Tibial artery (tissue), 4 donors: ENCODE data around the gene ING3.

Experiments
- DNase-seq, 2 donors: peaks; one replicate each; pipeline ENCODE4 v3.0.0-alpha.2; 2019
- H3K27ac ChIP-seq, 2 donors: fragments of 200-600 bp; sonication (generic) in 1 of 2; 1 replicate in 1 of 2; 2 replicates in 1 of 2; pipeline ENCODE4 v1.5.1; 2018 to 2019; ENCODE audit warnings: mild to moderate bottlenecking in 1 of 2
- H3K27me3 ChIP-seq, 2 donors: fragments of 200-600 bp; sonication (generic) in 1 of 2; one replicate each; pipeline versions ENCODE4 v1.5.1 to v1.6.0; 2016 to 2019
- H3K36me3 ChIP-seq, 3 donors: fragments of 200-600 bp; sonication (generic) in 2 of 3; one replicate each; pipeline ENCODE4 v1.5.1; 2016 to 2019; ENCODE audit warnings: mild to moderate bottlenecking in 2 of 3
- H3K4me1 ChIP-seq, 4 donors: fragments of 200-600 bp; sonication (generic) in 2 of 4; 1 replicate in 3 of 4; 2 replicates in 1 of 4; pipeline ENCODE4 v1.5.1; 2016 to 2019
- H3K4me3 ChIP-seq, 2 donors: fragments of 200-600 bp; sonication (generic) in 1 of 2; 1 replicate in 1 of 2; 2 replicates in 1 of 2; pipeline ENCODE4 v1.5.1; 2018 to 2019; ENCODE audit warnings: mild to moderate bottlenecking in 2 of 2
- H3K9me3 ChIP-seq, 3 donors: fragments of 200-600 bp; sonication (generic) in 1 of 3; one replicate each; pipeline ENCODE4 v1.5.1; 2016 to 2019
- CTCF ChIP-seq, 2 experiments: fragments of 200-600 bp in 1 of 2; fragments of 450-650 bp in 1 of 2; IDR thresholded peaks; one replicate each; pipeline ENCODE4 v1.5.1; 2017 to 2019; ENCODE audit warnings: antibody characterized with exemption in 2 of 2, mild to moderate bottlenecking in 1 of 2, moderate library complexity in 1 of 2
- intact Hi-C: fragments of 100-400 bp; cut with DNase I; formaldehyde crosslinking; loops from one replicate; pipeline ENCODE4 v1.15.0; 2023; ENCODE audit warnings: low total_unique reads

Gene ING3

GRCh38 chr7:120950539-120951308, at the start of gene ING3:
ING3 (plus strand) TSS chr7:120950777; CDS start chr7:120950897, 120 bp downstream.
- Histone ChIP-seq H3K4me3 (peak within 1 kb of the TSS; percentile 62 to 70), H3K4me1 (peaks cover 0 to 23% (median 9%) of the 10 kb centered on the region in 4 donors), H3K9me3 (no peaks in the 10 kb centered on the region), H3K36me3 (peaks cover 15 to 21% (median 16%) of the 10 kb centered on the region in 3 donors), H3K27me3 (no peaks in the 10 kb centered on the region), H3K27ac (peak within 1 kb of the TSS; percentile 94 to 95)
- peak; percentile 97 to 99 for DNase-seq
- no peak for TF ChIP-seq CTCF (IDR thresholded peaks at IDR 0.05)
- intact Hi-C loops, result no loop called here

- no peak for TF ChIP-seq CTCF (IDR thresholded peaks at IDR 0.05)
- no peak for DNase-seq
- intact Hi-C loops, result no loop called here
- Histone ChIP-seq H3K27me3 (no peaks in the 10 kb centered on the region), H3K4me3 (no peak overlapping the region), H3K4me1 (no peaks in the 10 kb centered on the region), H3K27ac (no peak overlapping the region), H3K9me3 (peaks cover 0 to 8% (median 5%) of the 10 kb centered on the region in 3 donors), H3K36me3 (no peaks in the 10 kb centered on the region)
Observed at GRCh38 chr7:120915314-120916105, 35.1 kb upstream of the ING3 start.

- H3K4me3 ChIP-seq, result no peak overlapping the region
Observed at GRCh38 chr7:120916121-120916520, 34.5 kb upstream of the ING3 start.

GRCh38 chr7:120916538-120916937, 34.0 kb upstream of the ING3 start:
- H3K4me1 ChIP-seq, result no peaks in the 10 kb centered on the region
- no peaks in the 10 kb centered on the region for H3K36me3 ChIP-seq
- no peaks in the 10 kb centered on the region for H3K27me3 ChIP-seq
- no peak overlapping the region for H3K27ac ChIP-seq
- no peak for DNase-seq
- intact Hi-C loops, result no loop called here
- peaks cover 0 to 8% (median 5%) of the 10 kb centered on the region in 3 donors for H3K9me3 ChIP-seq
- no peak for TF ChIP-seq CTCF (IDR thresholded peaks at IDR 0.05)
- H3K4me3 ChIP-seq, result no peak overlapping the region

More at GRCh38 chr7:120916121-120916520, 34.5 kb upstream of the ING3 start:
- intact Hi-C loops, result no loop called here
- Histone ChIP-seq H3K36me3 (no peaks in the 10 kb centered on the region), H3K27me3 (no peaks in the 10 kb centered on the region), H3K27ac (no peak overlapping the region), H3K4me1 (no peaks in the 10 kb centered on the region), H3K9me3 (peaks cover 0 to 8% (median 5%) of the 10 kb centered on the region in 3 donors)
- no peak for TF ChIP-seq CTCF (IDR thresholded peaks at IDR 0.05)
- no peak for DNase-seq

GRCh38 chr7:120919466-120919865, 31.1 kb upstream of the ING3 start:
- DNase-seq, result no peak
- no peaks in the 10 kb centered on the region for H3K9me3 ChIP-seq
- H3K27me3 ChIP-seq, result no peaks in the 10 kb centered on the region
- H3K27ac ChIP-seq, result no peak overlapping the region
- intact Hi-C loops, result no loop called here
- H3K4me3 ChIP-seq, result no peak overlapping the region
- H3K4me1 ChIP-seq, result no peaks in the 10 kb centered on the region
- no peaks in the 10 kb centered on the region for H3K36me3 ChIP-seq
- TF ChIP-seq CTCF (IDR thresholded peaks at IDR 0.05), result no peak
